ENCODE data around the gene NTM.

- TF ChIP-seq CTCF (IDR thresholded peaks at IDR 0.05; ENCODE audit: extremely low read depth in 1 of 2, insufficient read depth in 1 of 2, low read depth in 1 of 2, low read length in 2 of 2) = no peak
- TF ChIP-seq POLR2A (IDR thresholded peaks at IDR 0.05; ENCODE audit: low read depth, low read length) = no peak
- TF ChIP-seq MAX (IDR thresholded peaks at IDR 0.05; ENCODE audit: insufficient read depth, insufficient read length) = no peak
- TF ChIP-seq MYC (IDR thresholded peaks at IDR 0.05; ENCODE audit: low read depth, low read length) = no peak
- no peak for TF ChIP-seq EZH2 (IDR thresholded peaks at IDR 0.05; ENCODE audit: borderline replicate concordance, low read depth, low read length, severe bottlenecking)
- TF ChIP-seq JUN (IDR thresholded peaks at IDR 0.05; ENCODE audit: borderline replicate concordance, insufficient read depth, insufficient read length, low read depth) = no peak
Measured at GRCh38 chr11:131324921-131325570, 45.4 kb upstream of the NTM start.

All from endothelial cell of umbilical vein (primary cell).